Ureter (tissue), 1 donor: ENCODE results near the gene E2F1. TPM values are rescaled to one million over a fixed set of nuclear protein-coding genes. Genes with fewer than 3 reads are reported as not detected.
"Not testable (repeated sequence)": the region's sequence is repeated elsewhere in the genome, so short reads cannot be mapped to it uniquely, and the experiment has no call there.

Source experiments
- DNase-seq: peaks from one replicate; pipeline ENCODE4 v3.0.0-alpha.2; 2020; ENCODE audit warnings: low spot score
- total RNA-seq: library from RNA; stranded (reverse); gene quantifications from one replicate; pipeline ENCODE4 v1.2.4, GENCODE V29; 2023
- donor health status: DM: yes; HTN: yes; CAD: no.

Gene E2F1
- total RNA-seq, 1 donor from 2014 or later = 2.0 TPM

GRCh38 chr20:33645072-33645358 is 41.2 kb downstream of the E2F1 start:
- DNase-seq = no peak

DNA sequence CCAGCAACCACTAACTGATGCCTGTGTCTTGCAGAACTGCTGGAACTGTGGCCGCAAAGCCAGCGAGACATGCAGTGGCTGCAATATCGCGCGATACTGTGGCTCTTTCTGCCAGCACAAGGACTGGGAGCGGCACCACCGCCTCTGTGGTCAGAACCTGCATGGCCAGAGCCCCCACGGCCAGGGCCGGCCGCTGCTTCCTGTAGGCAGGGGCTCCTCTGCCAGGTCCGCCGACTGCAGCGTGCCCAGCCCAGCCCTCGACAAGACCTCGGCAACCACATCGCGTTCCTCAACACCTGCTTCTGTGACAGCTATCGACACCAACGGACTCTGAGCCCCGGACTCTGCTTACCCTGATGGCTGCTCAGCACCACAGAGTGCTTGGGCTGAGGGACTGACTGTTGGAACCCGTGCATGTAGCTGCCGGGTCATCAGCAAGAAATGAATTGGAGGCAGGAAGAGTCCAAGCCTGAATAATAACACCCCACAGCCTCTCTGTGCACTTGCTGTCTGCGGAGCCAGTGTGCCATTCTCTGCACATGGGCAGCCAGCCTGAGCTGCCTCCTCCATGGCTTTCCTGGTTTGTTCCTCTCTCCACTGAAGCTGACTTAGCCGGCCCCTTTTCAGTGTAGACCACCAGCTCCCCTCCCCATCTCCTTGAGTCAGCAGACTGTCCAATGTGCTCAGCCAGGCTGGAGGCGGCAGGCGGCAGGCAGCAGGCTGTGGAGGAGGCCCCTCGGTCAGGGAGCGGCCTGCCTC is 41.7 kb downstream of the E2F1 start:
- no peak for DNase-seq

GRCh38 chr20:33640287-33640686 is 45.9 kb downstream of the E2F1 start:
- no peak for DNase-seq

DNA sequence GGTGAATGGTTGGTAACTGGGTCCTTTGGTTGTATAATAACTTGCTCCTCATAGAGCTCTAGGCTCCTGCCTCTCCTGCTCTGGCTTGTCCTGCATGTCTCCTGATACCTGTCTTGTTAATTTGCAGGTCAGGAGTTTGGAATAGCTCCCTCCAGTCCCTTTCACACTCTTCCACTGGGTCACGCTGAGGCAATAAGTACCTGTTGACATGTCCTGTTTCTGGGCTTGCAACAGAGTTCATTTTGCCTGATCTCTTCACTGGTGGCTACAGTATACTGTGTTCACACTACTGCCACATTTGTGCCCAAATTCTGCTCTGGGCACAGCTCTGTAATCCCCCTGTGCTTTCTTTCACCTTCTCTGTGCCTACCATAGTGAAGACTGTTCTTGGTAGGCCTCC is 49.4 kb downstream of the E2F1 start:
- DNase-seq = no peak

GRCh38 chr20:33635341-33635740 is 50.8 kb downstream of the E2F1 start:
- DNase-seq = no peak

DNA sequence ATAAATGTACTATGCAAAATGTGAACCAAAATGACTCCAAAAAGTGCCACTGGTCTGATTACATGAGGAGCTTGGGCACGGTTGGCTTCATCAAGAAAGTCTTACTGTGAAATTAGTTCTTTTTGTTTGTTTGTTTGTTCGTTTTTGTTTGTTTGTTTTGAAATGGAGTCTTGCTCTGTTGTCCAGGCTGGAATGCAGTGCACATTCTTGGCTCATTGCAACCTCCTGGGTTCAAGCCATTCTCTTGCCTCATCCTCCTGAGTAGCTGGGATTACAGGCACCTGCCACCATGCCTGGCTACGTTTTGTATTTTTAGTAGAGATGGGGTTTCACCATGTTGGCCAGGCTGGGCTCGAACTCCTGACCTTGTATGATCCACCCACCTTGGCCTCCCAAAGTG is 54.3 kb downstream of the E2F1 start:
- not testable (repeated sequence) for DNase-seq

DNA sequence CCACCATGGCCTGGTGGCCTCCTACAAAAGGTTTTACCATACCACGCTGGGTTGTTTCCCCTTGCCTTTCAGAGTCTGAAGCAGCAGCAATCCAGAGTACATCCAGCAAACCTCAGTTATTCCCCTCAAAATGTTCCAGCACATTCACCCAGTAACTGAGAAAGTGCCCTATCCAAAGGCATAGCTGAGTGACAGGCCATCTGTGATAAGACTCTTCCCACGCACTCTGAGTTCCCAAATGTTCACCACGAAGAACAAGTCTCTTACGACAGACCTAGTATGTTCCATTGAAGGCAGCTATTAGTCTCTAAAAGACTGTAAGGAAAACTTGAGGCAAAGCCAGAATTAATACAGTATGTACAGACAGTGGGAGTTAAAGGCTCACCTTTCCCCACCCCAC is 55.7 kb downstream of the E2F1 start:
- DNase-seq = no peak

- DNase-seq = no peak
Measured at GRCh38 chr20:33629979-33630378, 56.2 kb downstream of the E2F1 start.

GRCh38 chr20:33629533-33629932 is 56.7 kb downstream of the E2F1 start:
- no peak for DNase-seq

GRCh38 chr20:33627577-33628216 is 58.5 kb downstream of the E2F1 start:
- DNase-seq = no peak

DNA sequence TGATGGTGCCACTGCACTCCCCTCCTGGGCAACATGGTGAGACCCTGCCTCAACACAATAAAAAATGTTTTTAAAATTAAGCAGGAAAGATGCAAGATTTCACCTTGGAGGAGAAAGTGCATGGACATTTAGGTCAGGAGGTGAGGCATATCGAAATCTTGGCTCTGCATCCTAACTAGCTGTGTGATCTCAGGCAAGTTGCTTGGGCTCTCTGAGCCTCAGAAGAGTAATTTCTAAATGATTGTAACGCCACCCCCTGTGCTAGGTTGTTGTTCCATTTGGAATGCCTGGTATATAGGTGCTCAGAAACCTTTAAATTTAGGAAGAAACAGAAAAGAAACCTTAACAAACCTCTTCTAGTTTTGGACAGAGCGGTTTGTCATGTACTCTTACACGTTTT is 60.0 kb downstream of the E2F1 start:
- DNase-seq = no peak

Other genes with a start within 250 kb of the E2F1 start
- 9.6 TPM for gene SNTA1, start 242.6 kb downstream of the E2F1 start, total RNA-seq
- 20.7 TPM for gene CBFA2T2, start 196.3 kb downstream of the E2F1 start, total RNA-seq
- not detected for gene C20orf144, start 24.1 kb downstream of the E2F1 start, total RNA-seq
- gene ACTL10, start 19.4 kb downstream of the E2F1 start, total RNA-seq = 3.6 TPM
- 38.6 TPM for gene NECAB3, start 12.0 kb downstream of the E2F1 start, total RNA-seq
- gene PXMP4, start 33.9 kb upstream of the E2F1 start, total RNA-seq = 19.5 TPM
- 4.8 TPM for gene ZNF341, start 45.6 kb upstream of the E2F1 start, total RNA-seq
- gene CHMP4B, start 125.0 kb upstream of the E2F1 start, total RNA-seq = 124 TPM